Suppressor macrophage treated with lipopolysaccharide for 1 hour (primary cell): ENCODE measurements around the gene GRIFIN.

Experiments used
- DNase-seq, 3 donors: peaks; one replicate each; pipeline ENCODE4 v3.0.0-alpha.2; 2020 to 2022

GRIFIN gene

GRCh38 chr7:2512713-2513112 is 36.5 kb upstream of the GRIFIN start:
- DNase-seq: no peak

GRCh38 chr7:2512179-2512661 is 36.0 kb upstream of the GRIFIN start:
- DNase-seq: peak; percentile 65 to 77 (median 76)

- no peak for DNase-seq
These were observed 35.6 kb upstream of the GRIFIN start for GRCh38 chr7:2511769-2512168.

- DNase-seq: peak; percentile 60 to 71 (median 67)
These were observed 34.9 kb upstream of the GRIFIN start for GRCh38 chr7:2510909-2511768.

GRCh38 chr7:2510130-2510776 is 34.1 kb upstream of the GRIFIN start:
- no peak for DNase-seq

GRCh38 chr7:2509298-2509906 is 33.2 kb upstream of the GRIFIN start:
- DNase-seq: no peak

- DNase-seq: peak; percentile 57 to 67 (median 62)
These were observed 32.4 kb upstream of the GRIFIN start for GRCh38 chr7:2508327-2509215.

GRCh38 chr7:2507917-2508306 is 31.7 kb upstream of the GRIFIN start:
- DNase-seq: no peak

GRCh38 chr7:2507208-2507916 is 31.2 kb upstream of the GRIFIN start:
- DNase-seq: no peak

GRCh38 chr7:2505401-2505800 is 29.2 kb upstream of the GRIFIN start:
- DNase-seq: no peak

- no peak for DNase-seq
These were observed 28.7 kb upstream of the GRIFIN start for GRCh38 chr7:2504889-2505375.

- DNase-seq: no peak
These were observed 28.1 kb upstream of the GRIFIN start for GRCh38 chr7:2504128-2504888.

GRCh38 chr7:2503056-2503941 is 27.1 kb upstream of the GRIFIN start:
- no peak for DNase-seq

- DNase-seq: no peak
These were observed 26.4 kb upstream of the GRIFIN start for GRCh38 chr7:2502647-2502966.

GRCh38 chr7:2501947-2502646 is 25.9 kb upstream of the GRIFIN start:
- DNase-seq: no peak

GRCh38 chr7:2500701-2501100 is 24.5 kb upstream of the GRIFIN start:
- DNase-seq: no peak

GRCh38 chr7:2499719-2500430 is 23.7 kb upstream of the GRIFIN start:
- DNase-seq: no peak

GRCh38 chr7:2499181-2499580 is 23.0 kb upstream of the GRIFIN start:
- DNase-seq: no peak

- no peak for DNase-seq
These were observed 22.5 kb upstream of the GRIFIN start for GRCh38 chr7:2498708-2499107.
